B cell (primary cell): ENCODE data around the gene RHOG. TPM values are rescaled to one million over a fixed set of nuclear protein-coding genes. Genes with fewer than 3 reads are reported as not detected.

Experiments
- ATAC-seq: fragments of 200-7000 bp; cut with Tn5 transposase; one replicate; pipeline ENCODE4 v1.10.0; 2021; ENCODE audit warnings: low read depth, mild to moderate bottlenecking, moderate number of reproducible peaks, moderate library complexity
- CTCF ChIA-PET: fragments of 350-600 bp; sonication (Branson Sonifier 250); formaldehyde crosslinking; loops from one replicate; lab custom pipeline; 2021; ENCODE audit warnings: antibody characterized with exemption, inconsistent platforms; lab: Charles Lee
- POLR2A ChIA-PET: fragments of 350-600 bp; sonication (Branson Sonifier 250); formaldehyde crosslinking; loops from one replicate; lab custom pipeline; 2021; ENCODE audit warnings: antibody characterized with exemption; lab: Charles Lee
- DNase-seq: peaks from one replicate; pipeline ENCODE4 v3.0.0; 2013
- H2AFZ ChIP-seq: 2 replicates; pipeline ENCODE4 v1.6.1; 2012; ENCODE audit warnings: mild to moderate bottlenecking, low read depth, low read length; ENCODE audit not compliant: insufficient read depth, poor library complexity, severe bottlenecking
- H3K27ac ChIP-seq, 2 donors: 1 replicate in 1 of 2; 2 replicates in 1 of 2; pipeline ENCODE4 v1.5.1; 2012 to 2013; ENCODE audit warnings: low read length in 2 of 2, mild to moderate bottlenecking in 2 of 2, moderate library complexity in 1 of 2
- H3K27me3 ChIP-seq, 4 experiments: fragments of 200-600 bp in 1 of 4; sonication (generic) in 1 of 4; replicated peaks in 1 of 4; 1 replicate in 2 of 4; 2 replicates in 2 of 4; pipeline versions ENCODE4 v1.6.1 to v1.7.0; 2013 to 2016; ENCODE audit warnings: low read length in 3 of 4, mild to moderate bottlenecking in 2 of 4, mixed read lengths in 1 of 4, moderate library complexity in 1 of 4; ENCODE audit not compliant: insufficient read depth in 4 of 4, control insufficient read depth in 3 of 4; ENCODE audit errors: control extremely low read depth in 1 of 4
- H3K36me3 ChIP-seq, 2 experiments: replicated peaks in 1 of 2; 1 replicate in 1 of 2; 2 replicates in 1 of 2; pipeline versions ENCODE4 v1.6.1 to v1.7.1; 2013; ENCODE audit warnings: low read length in 1 of 2; ENCODE audit not compliant: insufficient read depth in 2 of 2, control insufficient read depth in 1 of 2; ENCODE audit errors: control extremely low read depth in 1 of 2, extremely low read depth in 1 of 2
- H3K4me1 ChIP-seq, 2 donors: fragments of 200-600 bp in 1 of 2; sonication (generic) in 1 of 2; 1 replicate in 1 of 2; 2 replicates in 1 of 2; pipeline versions ENCODE4 v1.5.1 to v1.6.1; 2013 to 2017; ENCODE audit warnings: low read length in 2 of 2; ENCODE audit not compliant: control insufficient read depth in 2 of 2, insufficient read depth in 2 of 2
- H3K4me2 ChIP-seq: replicated peaks from 2 replicates; pipeline ENCODE3; 2012; ENCODE audit warnings: mild to moderate bottlenecking, low read depth, low read length; ENCODE audit not compliant: poor library complexity, severe bottlenecking
- H3K4me3 ChIP-seq, 5 experiments: fragments of 200-600 bp in 1 of 5; sonication (generic) in 1 of 5; 1 replicate in 3 of 5; 2 replicates in 2 of 5; pipeline versions ENCODE4 v1.5.1 to v1.7.0; 2011 to 2016; ENCODE audit warnings: low read length in 4 of 5, mild to moderate bottlenecking in 4 of 5, low read depth in 2 of 5, control low read depth in 1 of 5, moderate library complexity in 1 of 5; ENCODE audit not compliant: insufficient read depth in 1 of 5; ENCODE audit errors: control extremely low read depth in 1 of 5, extremely low read depth in 1 of 5
- H3K79me2 ChIP-seq: fragments of 200-600 bp; sonication (generic); one replicate; pipeline ENCODE4 v1.6.0; 2016; ENCODE audit warnings: low read length; ENCODE audit not compliant: control insufficient read depth, insufficient read depth
- H3K9ac ChIP-seq: fragments of 200-600 bp; sonication (generic); 2 replicates; pipeline ENCODE4 v1.6.1; 2017; ENCODE audit warnings: mild to moderate bottlenecking, low read length, moderate library complexity
- H3K9me3 ChIP-seq, 3 donors: one replicate each; pipeline versions ENCODE4 v1.6.1 to v1.7.1; 2013; ENCODE audit warnings: low read length in 2 of 3; ENCODE audit not compliant: control insufficient read depth in 2 of 3, insufficient read depth in 1 of 3; ENCODE audit errors: control extremely low read depth in 1 of 3
- H4K20me1 ChIP-seq: 2 replicates; pipeline ENCODE4 v1.6.0; 2012; ENCODE audit warnings: mild to moderate bottlenecking, low read length; ENCODE audit not compliant: insufficient read depth, control insufficient read depth, poor library complexity, severe bottlenecking
- H3K27ac Mint-ChIP-seq: one replicate; pipeline ENCODE4 v1.8.0; 2021; ENCODE audit warnings: mixed read lengths
- H3K27me3 Mint-ChIP-seq: one replicate; pipeline ENCODE4 v1.8.0; 2021; ENCODE audit warnings: mixed read lengths
- H3K4me1 Mint-ChIP-seq: one replicate; pipeline ENCODE4 v1.8.0; 2021; ENCODE audit warnings: mixed read lengths
- H3K4me3 Mint-ChIP-seq: one replicate; pipeline ENCODE4 v1.8.0; 2021; ENCODE audit warnings: mixed read lengths
- H3K9me3 Mint-ChIP-seq: one replicate; pipeline ENCODE4 v1.8.0; 2022; ENCODE audit warnings: mixed read lengths; ENCODE audit not compliant: insufficient read depth
- CTCF ChIP-seq: fragments of 200-600 bp; IDR thresholded peaks from one replicate; pipeline ENCODE4 v1.8.0; 2022; ENCODE audit warnings: antibody characterized with exemption, mild to moderate bottlenecking
- EZH2 ChIP-seq: IDR thresholded peaks from 2 replicates; pipeline ENCODE4 v1.6.1; 2012; ENCODE audit warnings: borderline replicate concordance, low read depth, mild to moderate bottlenecking, moderate library complexity, low read length; ENCODE audit not compliant: insufficient read depth, poor library complexity, severe bottlenecking
- WGBS: methylation state at CpG from one replicate; pipeline ENCODE4 v1.1.5; 2013; ENCODE audit warnings: missing lambda C conversion rate; ENCODE audit not compliant: insufficient coverage; 5-methylcytosine and 5-hydroxymethylcytosine counted together
- intact Hi-C: fragments of 100-400 bp; cut with micrococcal nuclease; formaldehyde crosslinking; loops from one replicate; pipeline ENCODE4 v1.10.0; 2022
- polyA plus RNA-seq: library from polyadenylated mRNA; depleted of rRNA; stranded (reverse); fragments of >200 nt; gene quantifications from 2 replicates; pipeline ENCODE4 v1.2.3, GENCODE V29; 2012
- total RNA-seq, 2 donors: library from RNA; stranded (reverse); fragments of 120-200 nt in 1 of 2; gene quantifications; 1 replicate in 1 of 2; 2 replicates in 1 of 2; pipeline versions ENCODE4 v1.2.3 to v1.2.4, GENCODE V29; 2013 to 2022

RHOG gene
- total and polyA plus RNA-seq, 2 donors (not counting 1 experiment from before 2014, with no cell fraction given): 102 to 141 TPM

DNA sequence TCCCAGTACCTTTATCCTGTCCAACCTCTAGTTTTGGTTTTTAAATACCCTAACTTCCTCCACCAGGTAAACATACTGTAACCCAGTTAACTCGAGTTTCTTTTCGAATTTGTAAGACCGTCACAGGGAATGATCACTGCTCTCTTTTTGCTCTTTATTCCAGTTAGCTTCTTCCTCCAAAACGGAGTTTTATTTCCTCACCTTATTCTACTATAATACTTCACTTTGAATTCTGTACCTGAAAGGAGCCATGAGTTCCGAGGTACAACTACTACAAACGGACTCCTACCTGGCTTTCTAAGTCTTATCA is 44.8 kb downstream of the RHOG start:
- CTCF ChIA-PET: interaction anchor here (1.3 to 3.5 kb wide), 4 partner anchors 12 to 277 kb away, joined by 3 to 27 read pairs (median 7); partner anchors contain the start of gene PGAP2
- H3K36me3 ChIP-seq: peaks cover 2 to 18% of the 10 kb centered on the region in 2 experiments
- intact Hi-C loops: loop anchor here (5.0 kb wide), 1 partner anchor 596 kb away; the partner anchor contains the start of gene TRIM21

More for the DNA sequence above, 44.8 kb downstream of the RHOG start:
- peak overlapping the region; percentile 97 for H3K4me3 Mint-ChIP-seq
- peak overlapping the region; percentile 97 for H3K27ac Mint-ChIP-seq
- Histone ChIP-seq H3K4me3 (peak overlapping the region in 4 of 5 experiments; percentile 95 to 98 (median 96)), H2AFZ (no peak overlapping the region), H3K9ac (peak overlapping the region; percentile 97), H3K4me2 (peak overlapping the region; percentile 92), H3K4me1 (peaks cover 21 to 31% of the 10 kb centered on the region in 2 donors), H3K79me2 (peaks cover 86% of the 10 kb centered on the region), H3K27ac (peak overlapping the region; percentile 93 to 97), H3K9me3 (no peaks in the 10 kb centered on the region), H4K20me1 (peaks cover 28% of the 10 kb centered on the region), H3K27me3 (no peaks in the 10 kb centered on the region)
- no peak for ATAC-seq
- DNase-seq: peak; percentile 20
- H3K27me3 Mint-ChIP-seq: no peaks in the 10 kb centered on the region
- H3K4me1 Mint-ChIP-seq: peaks cover 36% of the 10 kb centered on the region
- H3K9me3 Mint-ChIP-seq: no peaks in the 10 kb centered on the region
- WGBS: 32% methylated on average over 6 of the region's 6 CpGs
- POLR2A ChIA-PET: no interaction called here
- TF ChIP-seq CTCF (no peak), EZH2 (no peak)
